ENCODE results near the gene CTF1. TPM values are rescaled to one million over a fixed set of nuclear protein-coding genes. Genes with fewer than 3 reads are reported as not detected.

The CTF1 gene
- total and polyA plus RNA-seq, 10 of the 15 experiments (the other 5 are each of a cell fraction or from before 2014, with no cell fraction given) = 0.04 to 0.46 (median 0.11) TPM; not detected in 3

DNA sequence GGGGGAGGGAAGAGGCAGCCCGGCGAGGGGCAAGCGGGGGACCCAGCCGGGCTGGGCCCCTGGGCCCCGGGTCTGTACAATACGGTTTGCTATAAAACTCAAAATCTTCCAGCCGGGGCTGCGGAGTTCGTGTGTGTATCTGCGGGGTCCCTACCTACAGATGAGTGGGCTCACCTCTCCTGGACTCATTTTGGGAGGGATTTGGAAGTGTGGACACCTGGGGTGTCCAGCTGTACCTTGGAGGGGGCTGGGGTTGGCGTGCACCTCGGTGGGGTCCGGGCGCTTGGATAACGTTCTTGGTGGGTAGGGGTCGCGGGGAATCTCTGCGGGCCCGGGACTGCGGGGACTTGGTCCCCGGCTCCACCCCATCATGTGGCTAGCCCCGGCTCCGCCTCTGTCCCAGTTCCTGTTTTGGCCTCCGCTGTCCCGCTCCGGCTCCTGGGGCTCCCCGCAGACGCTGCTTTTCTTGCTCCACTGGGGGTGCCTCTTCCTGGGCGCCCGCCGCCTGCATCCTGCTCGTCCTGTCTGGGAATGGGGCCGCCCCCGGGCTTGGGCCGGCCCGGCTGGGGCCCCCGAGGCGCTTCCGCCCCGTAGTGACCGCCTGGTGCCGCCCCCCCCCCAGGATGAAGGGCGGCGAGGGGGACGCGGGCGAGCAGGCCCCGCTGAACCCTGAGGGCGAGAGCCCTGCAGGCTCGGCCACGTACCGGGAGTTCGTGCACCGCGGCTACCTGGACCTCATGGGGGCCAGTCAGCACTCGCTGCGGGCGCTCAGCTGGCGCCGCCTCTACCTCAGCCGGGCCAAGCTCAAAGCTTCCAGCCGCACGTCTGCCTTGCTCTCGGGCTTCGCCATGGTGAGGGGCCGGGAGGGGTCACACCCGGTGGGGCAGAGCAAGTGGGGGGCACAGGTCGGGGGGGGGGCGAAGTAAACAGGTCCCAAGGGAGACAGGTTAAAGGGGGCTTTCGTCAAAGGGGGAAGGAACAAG is 52.5 kb downstream of the CTF1 start, which contains the start of gene ORAI3 (continued):
- TF ChIP-seq MTA3 (IDR thresholded peaks at IDR 0.05; ENCODE audit: borderline replicate concordance, low read length) (peak; percentile 56; the same call in 1 of the 2 replicates), POLR2A (IDR thresholded peaks at IDR 0.05; ENCODE audit: low read depth, low read length) (peak; percentile 82), SP1 (IDR thresholded peaks at IDR 0.05; ENCODE audit: low read depth, low read length) (no peak), RAD21 (IDR thresholded peaks at IDR 0.05; ENCODE audit: insufficient read depth, low read depth, low read length) (no peak), MTA2 (IDR thresholded peaks at IDR 0.05; ENCODE audit: low read depth) (peak; percentile 20; the same call in 1 of the 2 replicates), CBX5 (IDR thresholded peaks at IDR 0.05; ENCODE audit: low read depth) (no peak), KLF5 (IDR thresholded peaks at IDR 0.05; ENCODE audit: partially characterized antibody) (no peak), BACH1 (IDR thresholded peaks at IDR 0.05; ENCODE audit: borderline replicate concordance) (peak; percentile 65; the same call in 1 of the 2 replicates), ASH2L (IDR thresholded peaks at IDR 0.05; ENCODE audit: borderline replicate concordance, low read depth) (no peak), PAX5 (IDR thresholded peaks at IDR 0.05; ENCODE audit: borderline replicate concordance, low read depth, low read length) (no peak), TCF3 (IDR thresholded peaks at IDR 0.05; ENCODE audit: borderline replicate concordance, insufficient read depth, low read depth, low read length) (0 out of 2 replicates have a peak, but pooled peaks have one; percentile 1)
- TF ChIP-seq, protein P1, sequence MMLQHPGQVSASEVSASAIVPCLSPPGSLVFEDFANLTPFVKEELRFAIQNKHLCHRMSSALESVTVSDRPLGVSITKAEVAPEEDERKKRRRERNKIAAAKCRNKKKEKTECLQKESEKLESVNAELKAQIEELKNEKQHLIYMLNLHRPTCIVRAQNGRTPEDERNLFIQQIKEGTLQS (IDR thresholded peaks at IDR 0.05; ENCODE audit: borderline replicate concordance, extremely low read depth, low read depth, low read length) = no peak
- TF ChIP-seq, protein P2, sequence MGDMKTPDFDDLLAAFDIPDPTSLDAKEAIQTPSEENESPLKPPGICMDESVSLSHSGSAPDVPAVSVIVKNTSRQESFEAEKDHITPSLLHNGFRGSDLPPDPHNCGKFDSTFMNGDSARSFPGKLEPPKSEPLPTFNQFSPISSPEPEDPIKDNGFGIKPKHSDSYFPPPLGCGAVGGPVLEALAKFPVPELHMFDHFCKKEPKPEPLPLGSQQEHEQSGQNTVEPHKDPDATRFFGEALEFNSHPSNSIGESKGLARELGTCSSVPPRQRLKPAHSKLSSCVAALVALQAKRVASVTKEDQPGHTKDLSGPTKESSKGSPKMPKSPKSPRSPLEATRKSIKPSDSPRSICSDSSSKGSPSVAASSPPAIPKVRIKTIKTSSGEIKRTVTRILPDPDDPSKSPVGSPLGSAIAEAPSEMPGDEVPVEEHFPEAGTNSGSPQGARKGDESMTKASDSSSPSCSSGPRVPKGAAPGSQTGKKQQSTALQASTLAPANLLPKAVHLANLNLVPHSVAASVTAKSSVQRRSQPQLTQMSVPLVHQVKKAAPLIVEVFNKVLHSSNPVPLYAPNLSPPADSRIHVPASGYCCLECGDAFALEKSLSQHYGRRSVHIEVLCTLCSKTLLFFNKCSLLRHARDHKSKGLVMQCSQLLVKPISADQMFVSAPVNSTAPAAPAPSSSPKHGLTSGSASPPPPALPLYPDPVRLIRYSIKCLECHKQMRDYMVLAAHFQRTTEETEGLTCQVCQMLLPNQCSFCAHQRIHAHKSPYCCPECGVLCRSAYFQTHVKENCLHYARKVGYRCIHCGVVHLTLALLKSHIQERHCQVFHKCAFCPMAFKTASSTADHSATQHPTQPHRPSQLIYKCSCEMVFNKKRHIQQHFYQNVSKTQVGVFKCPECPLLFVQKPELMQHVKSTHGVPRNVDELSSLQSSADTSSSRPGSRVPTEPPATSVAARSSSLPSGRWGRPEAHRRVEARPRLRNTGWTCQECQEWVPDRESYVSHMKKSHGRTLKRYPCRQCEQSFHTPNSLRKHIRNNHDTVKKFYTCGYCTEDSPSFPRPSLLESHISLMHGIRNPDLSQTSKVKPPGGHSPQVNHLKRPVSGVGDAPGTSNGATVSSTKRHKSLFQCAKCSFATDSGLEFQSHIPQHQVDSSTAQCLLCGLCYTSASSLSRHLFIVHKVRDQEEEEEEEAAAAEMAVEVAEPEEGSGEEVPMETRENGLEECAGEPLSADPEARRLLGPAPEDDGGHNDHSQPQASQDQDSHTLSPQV (IDR thresholded peaks at IDR 0.05) = 0 out of 2 replicates have a peak, but pooled peaks have one; percentile 8
- TF ChIP-seq, protein P3, sequence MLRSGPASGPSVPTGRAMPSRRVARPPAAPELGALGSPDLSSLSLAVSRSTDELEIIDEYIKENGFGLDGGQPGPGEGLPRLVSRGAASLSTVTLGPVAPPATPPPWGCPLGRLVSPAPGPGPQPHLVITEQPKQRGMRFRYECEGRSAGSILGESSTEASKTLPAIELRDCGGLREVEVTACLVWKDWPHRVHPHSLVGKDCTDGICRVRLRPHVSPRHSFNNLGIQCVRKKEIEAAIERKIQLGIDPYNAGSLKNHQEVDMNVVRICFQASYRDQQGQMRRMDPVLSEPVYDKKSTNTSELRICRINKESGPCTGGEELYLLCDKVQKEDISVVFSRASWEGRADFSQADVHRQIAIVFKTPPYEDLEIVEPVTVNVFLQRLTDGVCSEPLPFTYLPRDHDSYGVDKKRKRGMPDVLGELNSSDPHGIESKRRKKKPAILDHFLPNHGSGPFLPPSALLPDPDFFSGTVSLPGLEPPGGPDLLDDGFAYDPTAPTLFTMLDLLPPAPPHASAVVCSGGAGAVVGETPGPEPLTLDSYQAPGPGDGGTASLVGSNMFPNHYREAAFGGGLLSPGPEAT (IDR thresholded peaks at IDR 0.05; ENCODE audit: low read depth) = peak; percentile 46; the same call in 1 of the 2 replicates
- TF ChIP-seq, protein P4, sequence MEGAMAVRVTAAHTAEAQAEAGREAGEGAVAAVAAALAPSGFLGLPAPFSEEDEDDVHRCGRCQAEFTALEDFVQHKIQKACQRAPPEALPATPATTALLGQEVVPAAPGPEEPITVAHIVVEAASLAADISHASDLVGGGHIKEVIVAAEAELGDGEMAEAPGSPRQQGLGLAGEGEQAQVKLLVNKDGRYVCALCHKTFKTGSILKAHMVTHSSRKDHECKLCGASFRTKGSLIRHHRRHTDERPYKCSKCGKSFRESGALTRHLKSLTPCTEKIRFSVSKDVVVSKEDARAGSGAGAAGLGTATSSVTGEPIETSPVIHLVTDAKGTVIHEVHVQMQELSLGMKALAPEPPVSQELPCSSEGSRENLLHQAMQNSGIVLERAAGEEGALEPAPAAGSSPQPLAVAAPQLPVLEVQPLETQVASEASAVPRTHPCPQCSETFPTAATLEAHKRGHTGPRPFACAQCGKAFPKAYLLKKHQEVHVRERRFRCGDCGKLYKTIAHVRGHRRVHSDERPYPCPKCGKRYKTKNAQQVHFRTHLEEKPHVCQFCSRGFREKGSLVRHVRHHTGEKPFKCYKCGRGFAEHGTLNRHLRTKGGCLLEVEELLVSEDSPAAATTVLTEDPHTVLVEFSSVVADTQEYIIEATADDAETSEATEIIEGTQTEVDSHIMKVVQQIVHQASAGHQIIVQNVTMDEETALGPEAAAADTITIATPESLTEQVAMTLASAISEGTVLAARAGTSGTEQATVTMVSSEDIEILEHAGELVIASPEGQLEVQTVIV (IDR thresholded peaks at IDR 0.05; ENCODE audit: borderline replicate concordance, partially characterized antibody) = no peak
- TF ChIP-seq, protein P5, sequence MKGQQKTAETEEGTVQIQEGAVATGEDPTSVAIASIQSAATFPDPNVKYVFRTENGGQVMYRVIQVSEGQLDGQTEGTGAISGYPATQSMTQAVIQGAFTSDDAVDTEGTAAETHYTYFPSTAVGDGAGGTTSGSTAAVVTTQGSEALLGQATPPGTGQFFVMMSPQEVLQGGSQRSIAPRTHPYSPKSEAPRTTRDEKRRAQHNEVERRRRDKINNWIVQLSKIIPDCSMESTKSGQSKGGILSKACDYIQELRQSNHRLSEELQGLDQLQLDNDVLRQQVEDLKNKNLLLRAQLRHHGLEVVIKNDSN (IDR thresholded peaks at IDR 0.05; ENCODE audit: borderline replicate concordance, extremely low read length, insufficient read depth, low read depth, low read length) = peak; percentile 67
- TF ChIP-seq, protein P6, sequence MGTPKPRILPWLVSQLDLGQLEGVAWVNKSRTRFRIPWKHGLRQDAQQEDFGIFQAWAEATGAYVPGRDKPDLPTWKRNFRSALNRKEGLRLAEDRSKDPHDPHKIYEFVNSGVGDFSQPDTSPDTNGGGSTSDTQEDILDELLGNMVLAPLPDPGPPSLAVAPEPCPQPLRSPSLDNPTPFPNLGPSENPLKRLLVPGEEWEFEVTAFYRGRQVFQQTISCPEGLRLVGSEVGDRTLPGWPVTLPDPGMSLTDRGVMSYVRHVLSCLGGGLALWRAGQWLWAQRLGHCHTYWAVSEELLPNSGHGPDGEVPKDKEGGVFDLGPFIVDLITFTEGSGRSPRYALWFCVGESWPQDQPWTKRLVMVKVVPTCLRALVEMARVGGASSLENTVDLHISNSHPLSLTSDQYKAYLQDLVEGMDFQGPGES (IDR thresholded peaks at IDR 0.05) = no peak

Data from GM12878 (cell line).